Effector memory CD4-positive, alpha-beta T cell (primary cell): ENCODE results near the gene BICD2.

Source experiments
- DNase-seq, 3 donors: peaks; one replicate each; pipeline ENCODE4 v3.0.0-alpha.2; 2020
- H3K27ac ChIP-seq: 2 replicates; pipeline ENCODE4 v1.7.0; 2013; ENCODE audit warnings: mild to moderate bottlenecking, low read length, moderate library complexity; ENCODE audit not compliant: insufficient read depth, poor library complexity, severe bottlenecking
- H3K27me3 ChIP-seq: replicated peaks from 2 replicates; pipeline ENCODE4 v1.7.0; 2013; ENCODE audit warnings: mild to moderate bottlenecking, low read length; ENCODE audit not compliant: insufficient read depth, control insufficient read depth, poor library complexity, severe bottlenecking
- H3K36me3 ChIP-seq: 2 replicates; pipeline ENCODE4 v1.7.0; 2013; ENCODE audit warnings: mild to moderate bottlenecking, low read length, moderate library complexity; ENCODE audit not compliant: control insufficient read depth, insufficient read depth
- H3K4me1 ChIP-seq: 2 replicates; pipeline ENCODE4 v1.7.0; 2013; ENCODE audit warnings: low read length, mild to moderate bottlenecking; ENCODE audit not compliant: control insufficient read depth, insufficient read depth, poor library complexity, severe bottlenecking
- H3K4me3 ChIP-seq: 2 replicates; pipeline ENCODE4 v1.7.0; 2013; ENCODE audit warnings: low read length, low read depth, mild to moderate bottlenecking; ENCODE audit not compliant: insufficient read depth, poor library complexity, severe bottlenecking
- H3K9me3 ChIP-seq: 2 replicates; pipeline ENCODE4 v1.7.0; 2013; ENCODE audit warnings: mild to moderate bottlenecking, low read length, moderate library complexity; ENCODE audit not compliant: control insufficient read depth

BICD2 gene

GRCh38 chr9:92722386-92723298, 42.0 kb downstream of the BICD2 start:
- no peaks in the 10 kb centered on the region for H3K4me1 ChIP-seq
- no peak for DNase-seq
- H3K4me3 ChIP-seq, result no peak overlapping the region
- peaks cover 71% of the 10 kb centered on the region for H3K36me3 ChIP-seq
- no peaks in the 10 kb centered on the region for H3K9me3 ChIP-seq
- no peaks in the 10 kb centered on the region for H3K27me3 ChIP-seq
- no peak overlapping the region for H3K27ac ChIP-seq

GRCh38 chr9:92721548-92721947, 43.1 kb downstream of the BICD2 start:
- Histone ChIP-seq H3K36me3 (peaks cover 70% of the 10 kb centered on the region), H3K27me3 (no peaks in the 10 kb centered on the region), H3K27ac (no peak overlapping the region), H3K4me3 (no peak overlapping the region), H3K9me3 (no peaks in the 10 kb centered on the region), H3K4me1 (no peaks in the 10 kb centered on the region)
- no peak for DNase-seq

- Histone ChIP-seq H3K27ac (no peak overlapping the region), H3K36me3 (peaks cover 66% of the 10 kb centered on the region)
- DNase-seq, result no peak
These were observed 43.7 kb downstream of the BICD2 start for GRCh38 chr9:92720807-92721535.

GRCh38 chr9:92720209-92720765, 44.3 kb downstream of the BICD2 start:
- no peak for DNase-seq
- Histone ChIP-seq H3K4me3 (no peak overlapping the region), H3K27ac (no peak overlapping the region), H3K27me3 (no peaks in the 10 kb centered on the region), H3K4me1 (no peaks in the 10 kb centered on the region), H3K36me3 (peaks cover 71% of the 10 kb centered on the region), H3K9me3 (no peaks in the 10 kb centered on the region)

More at GRCh38 chr9:92720807-92721535, 43.7 kb downstream of the BICD2 start:
- Histone ChIP-seq H3K4me3 (no peak overlapping the region), H3K4me1 (no peaks in the 10 kb centered on the region), H3K27me3 (no peaks in the 10 kb centered on the region), H3K9me3 (no peaks in the 10 kb centered on the region)

- H3K36me3 ChIP-seq, result peaks cover 79% of the 10 kb centered on the region
- no peak for DNase-seq
- no peaks in the 10 kb centered on the region for H3K4me1 ChIP-seq
- no peaks in the 10 kb centered on the region for H3K27me3 ChIP-seq
- H3K27ac ChIP-seq, result no peak overlapping the region
- H3K4me3 ChIP-seq, result no peak overlapping the region
- H3K9me3 ChIP-seq, result no peaks in the 10 kb centered on the region
These were observed 45.5 kb downstream of the BICD2 start for GRCh38 chr9:92719028-92719647.

GRCh38 chr9:92718086-92719001, 46.3 kb downstream of the BICD2 start:
- Histone ChIP-seq H3K36me3 (peaks cover 81% of the 10 kb centered on the region), H3K4me1 (no peaks in the 10 kb centered on the region), H3K9me3 (no peaks in the 10 kb centered on the region), H3K27me3 (no peaks in the 10 kb centered on the region), H3K4me3 (no peak overlapping the region), H3K27ac (no peak overlapping the region)
- DNase-seq, result no peak

- Histone ChIP-seq H3K27me3 (no peaks in the 10 kb centered on the region), H3K4me3 (no peak overlapping the region), H3K36me3 (peaks cover 73% of the 10 kb centered on the region), H3K4me1 (no peaks in the 10 kb centered on the region), H3K9me3 (no peaks in the 10 kb centered on the region), H3K27ac (no peak overlapping the region)
- DNase-seq, result no peak
These were observed 47.2 kb downstream of the BICD2 start for GRCh38 chr9:92717201-92718085.

- DNase-seq, result peak; percentile 58 to 73 (median 62)
- H3K4me1 ChIP-seq, result peaks cover 2% of the 10 kb centered on the region
These were observed 48.1 kb downstream of the BICD2 start for GRCh38 chr9:92716557-92716956.

More at GRCh38 chr9:92716557-92716956, 48.1 kb downstream of the BICD2 start:
- no peak overlapping the region for H3K27ac ChIP-seq
- no peak overlapping the region for H3K4me3 ChIP-seq
- no peaks in the 10 kb centered on the region for H3K9me3 ChIP-seq
- peaks cover 65% of the 10 kb centered on the region for H3K36me3 ChIP-seq
- H3K27me3 ChIP-seq, result no peaks in the 10 kb centered on the region
